Thoracic aorta (tissue), 2 donors: ENCODE data around the gene MRTFB. TPM values are rescaled to one million over a fixed set of nuclear protein-coding genes. Genes with fewer than 3 reads are reported as not detected.

ENCODE experiments used
- ATAC-seq: fragments of 150-250 bp; one replicate; pipeline ENCODE4 v1.8.0; 2017; ENCODE audit warnings: low read depth; ENCODE audit not compliant: insufficient number of reproducible peaks, low FRiP score
- DNase-seq: peaks from one replicate; pipeline ENCODE4 v3.0.0-alpha.2; 2020; ENCODE audit warnings: low spot score
- H3K27ac ChIP-seq, 2 donors: fragments of 200-600 bp; sonication (generic); 1 replicate in 1 of 2; 2 replicates in 1 of 2; pipeline ENCODE4 v1.5.1; 2016; ENCODE audit warnings: mild to moderate bottlenecking in 2 of 2, moderate library complexity in 2 of 2
- H3K27me3 ChIP-seq: fragments of 200-600 bp; sonication (generic); replicated peaks from 2 replicates; pipeline ENCODE4 v1.6.0; 2016; ENCODE audit warnings: mild to moderate bottlenecking; ENCODE audit not compliant: insufficient read depth
- H3K36me3 ChIP-seq: fragments of 200-600 bp; sonication (generic); one replicate; pipeline ENCODE4 v1.5.1; 2016
- H3K4me1 ChIP-seq, 2 donors: fragments of 200-600 bp; sonication (generic); 1 replicate in 1 of 2; 2 replicates in 1 of 2; pipeline versions ENCODE4 v1.5.1 to v1.6.0; 2016; ENCODE audit warnings: low read depth in 2 of 2, mild to moderate bottlenecking in 1 of 2; ENCODE audit not compliant: control insufficient read depth in 1 of 2
- H3K4me3 ChIP-seq: fragments of 200-600 bp; sonication (generic); 2 replicates; pipeline ENCODE4 v1.5.1; 2016; ENCODE audit warnings: mild to moderate bottlenecking
- H3K9me3 ChIP-seq: fragments of 200-600 bp; sonication (generic); 2 replicates; pipeline ENCODE4 v1.5.1; 2016
- CTCF ChIP-seq: fragments of 200-600 bp; sonication (generic); IDR thresholded peaks from one replicate; pipeline ENCODE4 v1.5.1; 2019; ENCODE audit warnings: antibody characterized with exemption
- total RNA-seq, 2 donors: library from RNA; depleted of rRNA; stranded (reverse); fragments of >200 nt; gene quantifications; one replicate each; pipeline versions ENCODE4 v1.1.0 to v1.2.3, GENCODE V29; 2016

The MRTFB gene
- total RNA-seq, 2 donors from 2014 or later: 38.0 to 73.8 TPM

- peaks cover 0 to under 1% of the 10 kb centered on the region in 2 donors for H3K4me1 ChIP-seq
- no peaks in the 10 kb centered on the region for H3K36me3 ChIP-seq
- TF ChIP-seq CTCF: no peak
- no peaks in the 10 kb centered on the region for H3K9me3 ChIP-seq
- ATAC-seq: no peak
- DNase-seq: no peak
- no peak overlapping the region for H3K4me3 ChIP-seq
- no peak overlapping the region for H3K27ac ChIP-seq
- no peaks in the 10 kb centered on the region for H3K27me3 ChIP-seq
Observed at GRCh38 chr16:14029658-14030057, 41.5 kb upstream of the MRTFB start.

GRCh38 chr16:14035092-14035491 is 36.0 kb upstream of the MRTFB start:
- TF ChIP-seq CTCF: no peak
- DNase-seq (no peak), ATAC-seq (no peak)
- Histone ChIP-seq H3K4me1 (no peaks in the 10 kb centered on the region), H3K36me3 (no peaks in the 10 kb centered on the region), H3K27me3 (no peaks in the 10 kb centered on the region), H3K9me3 (no peaks in the 10 kb centered on the region), H3K4me3 (no peak overlapping the region), H3K27ac (no peak overlapping the region)

- H3K36me3 ChIP-seq: no peaks in the 10 kb centered on the region
- DNase-seq: no peak
- TF ChIP-seq CTCF: no peak
- no peak overlapping the region for H3K27ac ChIP-seq
- no peaks in the 10 kb centered on the region for H3K4me1 ChIP-seq
- H3K27me3 ChIP-seq: no peaks in the 10 kb centered on the region
- H3K4me3 ChIP-seq: no peak overlapping the region
- H3K9me3 ChIP-seq: no peaks in the 10 kb centered on the region
- ATAC-seq: no peak
Observed at GRCh38 chr16:14036889-14037288, 34.2 kb upstream of the MRTFB start.

GRCh38 chr16:14037960-14038359 is 33.2 kb upstream of the MRTFB start:
- Histone ChIP-seq H3K27ac (no peak overlapping the region), H3K27me3 (no peaks in the 10 kb centered on the region), H3K4me1 (peaks cover 0 to 6% of the 10 kb centered on the region in 2 donors), H3K9me3 (no peaks in the 10 kb centered on the region), H3K4me3 (no peak overlapping the region), H3K36me3 (no peaks in the 10 kb centered on the region)
- DNase-seq (no peak), ATAC-seq (no peak)
- no peak for TF ChIP-seq CTCF

GRCh38 chr16:14041164-14041563 is 30.0 kb upstream of the MRTFB start:
- no peak for DNase-seq
- peaks cover 0 to 7% of the 10 kb centered on the region in 2 donors for H3K4me1 ChIP-seq
- no peak overlapping the region for H3K4me3 ChIP-seq
- H3K27me3 ChIP-seq: no peaks in the 10 kb centered on the region
- TF ChIP-seq CTCF: no peak
- no peak for ATAC-seq
- no peak overlapping the region for H3K27ac ChIP-seq
- H3K9me3 ChIP-seq: no peaks in the 10 kb centered on the region
- no peaks in the 10 kb centered on the region for H3K36me3 ChIP-seq
